Measurements from ENCODE around the gene VPS52. TPM values are rescaled to one million over a fixed set of nuclear protein-coding genes. Genes with fewer than 3 reads are reported as not detected.

The VPS52 gene
- total RNA-seq, 1 donor from 2014 or later: 97.2 TPM

DNA sequence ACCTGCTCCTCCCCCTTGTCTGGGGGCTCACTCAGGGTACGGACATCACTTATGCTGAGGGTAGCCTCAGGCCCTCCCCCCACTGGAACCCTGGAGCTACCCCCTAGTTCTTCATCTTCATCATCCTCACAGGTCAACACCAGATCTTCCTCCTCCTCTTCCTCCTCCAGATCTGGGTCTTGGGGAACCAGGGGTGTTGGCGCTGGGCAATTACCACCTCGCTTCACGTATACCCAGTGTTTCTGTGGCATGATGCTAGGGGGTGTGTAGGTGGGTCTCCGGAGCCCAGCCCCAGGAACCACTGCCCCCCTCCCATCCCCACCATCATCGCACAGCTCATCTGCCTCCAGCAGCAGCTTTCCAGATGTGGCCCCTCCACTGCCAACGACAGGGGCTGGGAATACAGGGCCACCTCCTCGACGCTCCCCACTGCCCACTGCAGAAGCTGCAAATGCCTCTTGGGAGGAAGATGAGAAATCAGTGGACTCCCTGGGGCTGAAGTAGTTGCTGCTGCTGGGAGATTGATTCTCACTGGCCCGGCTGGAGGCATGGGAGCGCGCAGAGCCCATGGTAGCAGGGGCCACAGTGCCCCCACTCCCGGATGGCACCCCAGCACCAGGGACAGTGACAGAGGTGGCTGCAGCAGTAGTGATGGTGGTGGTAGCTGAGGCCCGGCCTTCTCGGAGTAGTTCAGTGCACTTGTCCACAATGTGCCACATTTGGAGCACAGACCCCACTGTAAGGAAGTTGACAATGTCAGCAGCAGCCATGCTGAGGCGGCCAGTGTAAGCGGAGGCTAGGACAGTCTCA is 44.3 kb upstream of the VPS52 start:
- peak overlapping the region; percentile 99 for H3K4me3 Mint-ChIP-seq
- no peak for DNase-seq
- no peaks in the 10 kb centered on the region for H3K27me3 Mint-ChIP-seq
- TF ChIP-seq, protein P1, sequence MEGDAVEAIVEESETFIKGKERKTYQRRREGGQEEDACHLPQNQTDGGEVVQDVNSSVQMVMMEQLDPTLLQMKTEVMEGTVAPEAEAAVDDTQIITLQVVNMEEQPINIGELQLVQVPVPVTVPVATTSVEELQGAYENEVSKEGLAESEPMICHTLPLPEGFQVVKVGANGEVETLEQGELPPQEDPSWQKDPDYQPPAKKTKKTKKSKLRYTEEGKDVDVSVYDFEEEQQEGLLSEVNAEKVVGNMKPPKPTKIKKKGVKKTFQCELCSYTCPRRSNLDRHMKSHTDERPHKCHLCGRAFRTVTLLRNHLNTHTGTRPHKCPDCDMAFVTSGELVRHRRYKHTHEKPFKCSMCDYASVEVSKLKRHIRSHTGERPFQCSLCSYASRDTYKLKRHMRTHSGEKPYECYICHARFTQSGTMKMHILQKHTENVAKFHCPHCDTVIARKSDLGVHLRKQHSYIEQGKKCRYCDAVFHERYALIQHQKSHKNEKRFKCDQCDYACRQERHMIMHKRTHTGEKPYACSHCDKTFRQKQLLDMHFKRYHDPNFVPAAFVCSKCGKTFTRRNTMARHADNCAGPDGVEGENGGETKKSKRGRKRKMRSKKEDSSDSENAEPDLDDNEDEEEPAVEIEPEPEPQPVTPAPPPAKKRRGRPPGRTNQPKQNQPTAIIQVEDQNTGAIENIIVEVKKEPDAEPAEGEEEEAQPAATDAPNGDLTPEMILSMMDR (IDR thresholded peaks at IDR 0.05): no peak
- POLR2A ChIA-PET: interaction anchor here (1.1 to 3.5 kb wide), 6 partner anchors 17 to 110 kb away, joined by 3 to 102 read pairs (median 26); partner anchors contain the start of genes B3GALT4 and RGL2
- peaks cover 83% of the 10 kb centered on the region for H3K4me1 Mint-ChIP-seq
- intact Hi-C loops (cut with micrococcal nuclease): loop anchor here (5.0 kb wide), 1 partner anchor 344 kb away; no protein-coding TSS in a partner anchor
- no peaks in the 10 kb centered on the region for H3K9me3 Mint-ChIP-seq
- no peak for ATAC-seq (ENCODE audit: low read depth)
- CTCF ChIA-PET: no interaction called here
- peaks cover 74% of the 10 kb centered on the region for H3K36me3 Mint-ChIP-seq (ENCODE audit: low read depth)
- peak overlapping the region; percentile 56 for H3K27ac Mint-ChIP-seq

DNA sequence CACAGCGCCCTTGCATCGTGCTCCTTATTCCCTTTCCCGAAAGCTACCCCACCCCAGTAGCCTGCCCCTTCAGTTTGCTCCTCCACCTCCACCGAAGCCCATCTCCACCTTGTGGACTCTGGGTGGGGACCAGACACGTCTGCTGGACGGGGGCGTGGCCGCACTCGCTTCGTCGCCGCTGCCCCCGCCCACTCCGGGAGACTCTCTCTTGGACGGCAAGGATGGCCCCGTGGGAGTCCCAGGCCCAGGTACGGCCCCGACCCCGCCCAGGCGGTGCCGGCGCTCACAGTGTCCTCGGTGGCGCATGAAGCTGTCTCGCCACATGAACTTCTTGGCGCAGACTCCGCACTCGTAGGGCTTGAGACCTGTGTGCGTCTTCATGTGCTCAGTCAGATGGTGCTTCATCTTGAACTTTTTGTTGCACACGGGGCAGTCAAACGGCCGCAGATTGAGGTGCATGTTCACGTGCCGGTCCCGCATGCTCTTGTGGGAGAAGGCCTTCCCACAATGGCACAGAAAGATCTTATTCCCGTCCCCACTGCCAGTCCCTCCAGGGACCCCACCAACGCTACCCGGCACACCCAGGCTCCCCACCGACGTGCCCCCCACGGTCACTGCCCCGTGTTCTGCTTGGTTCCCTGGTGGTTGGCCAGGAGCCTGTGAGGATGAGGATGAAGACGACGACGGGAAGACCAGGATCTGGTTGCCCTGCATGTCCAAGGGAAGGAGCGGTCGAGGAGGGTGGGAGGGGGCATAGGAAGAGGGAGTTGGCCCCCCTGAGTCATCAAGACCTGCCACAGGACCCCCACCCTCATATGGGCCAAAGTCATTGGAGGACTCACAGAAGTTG is 43.5 kb upstream of the VPS52 start:
- ChIA-PET POLR2A (interaction anchor here (0.6 to 6.0 kb wide), 5 partner anchors 12 to 30 kb away, joined by 3 to 72 read pairs (median 3); partner anchors contain the start of genes PFDN6, RGL2 and WDR46), CTCF (no interaction called here)
- TF ChIP-seq, protein P1 (IDR thresholded peaks at IDR 0.05): no peak
- peaks cover 78% of the 10 kb centered on the region for H3K4me1 Mint-ChIP-seq
- intact Hi-C loops (cut with micrococcal nuclease): loop anchor here (1.0 to 5.0 kb wide), 10 partner anchors 8 to 373 kb away; partner anchors contain the start of genes CUTA, HLA-DMB, KIFC1 and VPS52
- H3K27ac Mint-ChIP-seq: peak overlapping the region; percentile 97
- H3K36me3 Mint-ChIP-seq (ENCODE audit: low read depth): peaks cover 71% of the 10 kb centered on the region
- ATAC-seq (ENCODE audit: low read depth): no peak
- H3K27me3 Mint-ChIP-seq: no peaks in the 10 kb centered on the region
- H3K4me3 Mint-ChIP-seq: peak overlapping the region; percentile 99
- H3K9me3 Mint-ChIP-seq: no peaks in the 10 kb centered on the region
- DNase-seq: peak; percentile 40

DNA sequence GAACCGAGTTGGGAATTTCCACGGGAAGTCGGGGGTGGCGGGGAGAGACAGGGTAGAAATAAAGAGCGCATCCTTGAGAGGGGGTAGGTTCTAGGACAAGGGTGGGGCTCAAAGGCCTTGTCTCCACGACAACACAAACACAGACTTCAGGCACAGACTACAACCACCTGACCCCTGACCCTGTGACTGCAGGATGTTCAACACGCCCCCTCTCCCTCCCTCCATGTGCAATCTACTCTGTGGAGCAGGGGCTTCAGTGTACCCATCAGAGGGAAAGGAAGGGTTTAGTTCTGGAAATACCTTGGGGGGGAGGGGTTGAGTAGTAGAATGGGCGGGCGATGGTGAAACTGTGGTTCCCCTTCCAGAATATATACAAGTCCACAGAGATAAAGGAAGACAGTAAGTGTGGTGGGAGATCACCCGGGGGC is 42.9 kb upstream of the VPS52 start:
- peaks cover 73% of the 10 kb centered on the region for H3K4me1 Mint-ChIP-seq
- peak overlapping the region; percentile 97 for H3K27ac Mint-ChIP-seq
- H3K4me3 Mint-ChIP-seq: peak overlapping the region; percentile 99
- intact Hi-C loops (cut with micrococcal nuclease): loop anchor here (1.0 to 5.0 kb wide), 9 partner anchors 9 to 372 kb away; partner anchors contain the start of genes CUTA, HLA-DMB, KIFC1 and VPS52
- peaks cover 65% of the 10 kb centered on the region for H3K36me3 Mint-ChIP-seq (ENCODE audit: low read depth)
- TF ChIP-seq, protein P1 (IDR thresholded peaks at IDR 0.05): no peak
- ATAC-seq (ENCODE audit: low read depth): peak; percentile 38
- ChIA-PET CTCF (no interaction called here), POLR2A (interaction anchor here (0.6 to 6.0 kb wide), 6 partner anchors 12 to 37 kb away, joined by 3 to 80 read pairs (median 28); partner anchors contain the start of genes B3GALT4, PFDN6, RGL2 and WDR46)
- DNase-seq: peak; percentile 52
- H3K9me3 Mint-ChIP-seq: no peaks in the 10 kb centered on the region
- no peaks in the 10 kb centered on the region for H3K27me3 Mint-ChIP-seq

DNA sequence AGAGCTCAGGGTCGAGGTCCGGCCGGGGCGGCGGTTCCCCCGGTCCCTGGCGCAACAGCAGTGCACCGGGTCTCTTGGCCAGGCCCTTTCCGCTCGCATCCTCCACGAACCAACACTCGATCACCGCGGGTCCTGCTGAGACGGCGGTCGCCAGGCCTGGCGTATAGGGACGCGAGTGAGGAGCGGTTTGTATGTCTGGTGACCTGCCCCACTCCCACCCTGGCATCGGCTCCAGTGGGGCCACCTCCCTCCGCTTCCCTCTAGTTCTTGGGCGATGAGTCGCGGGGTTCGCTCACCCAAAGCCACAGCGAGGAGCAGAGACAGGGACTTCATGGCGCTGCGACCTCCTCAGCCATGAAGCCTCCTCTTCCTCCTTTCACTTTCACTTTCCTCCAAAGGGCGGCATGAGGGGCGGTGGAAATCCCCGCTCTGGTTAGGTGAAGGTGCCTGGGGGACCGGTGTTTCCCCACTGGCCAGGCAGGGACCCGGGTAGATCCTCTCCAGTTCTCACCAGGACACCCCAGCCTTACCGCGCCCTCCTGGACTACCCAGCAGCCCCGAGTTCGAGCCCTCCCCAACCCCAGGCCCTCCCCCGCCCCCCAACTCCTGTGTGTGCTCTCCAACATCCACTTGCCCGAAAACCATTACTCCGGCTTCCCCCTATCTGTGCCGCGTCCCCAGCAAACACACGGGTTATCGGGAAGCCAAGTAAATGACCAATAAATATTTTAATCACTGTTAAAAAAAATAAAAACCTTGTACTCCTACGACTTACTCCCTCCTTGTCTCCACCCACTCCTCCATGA is 42.2 kb upstream of the VPS52 start, which contains the start of gene TAPBP:
Gene TAPBP, minus strand, starts transcription at position 370 of the 806 bp plus-strand sequence. Its CDS starts 37 bp downstream, at position 333.
- peak; percentile 78 for DNase-seq
- CTCF ChIA-PET: interaction anchor here (1.2 to 2.8 kb wide), 4 partner anchors 13 to 37 kb away, joined by 4 to 17 read pairs (median 10); partner anchors contain the start of genes B3GALT4 and RGL2
- Mint-ChIP-seq H3K9me3 (no peaks in the 10 kb centered on the region), H3K27ac (peak within 1 kb of the TSS; percentile 97), H3K4me1 (peaks cover 69% of the 10 kb centered on the region), H3K4me3 (peak within 1 kb of the TSS; percentile 99), H3K36me3 (ENCODE audit: low read depth) (peaks cover 62% of the 10 kb centered on the region), H3K27me3 (no peaks in the 10 kb centered on the region)
- POLR2A ChIA-PET: interaction anchor here (0.6 to 6.0 kb wide), 21 partner anchors 7 to 460 kb away, joined by 3 to 80 read pairs (median 4); partner anchors contain the start of genes B3GALT4, HLA-DPA1, PFDN6 and PSMB9
- TF ChIP-seq, protein P1 (IDR thresholded peaks at IDR 0.05): no peak
- intact Hi-C loops (cut with micrococcal nuclease): loop anchor here (1.0 to 5.0 kb wide), 10 partner anchors 9 to 372 kb away; partner anchors contain the start of genes B3GALT4, CUTA, HLA-DMB and KIFC1
- peak; percentile 56 for ATAC-seq (ENCODE audit: low read depth)

Measured in activated B cell treated with CpG ODN at 0.5 μM for 24 hours (primary cell).